HepG2 (cell line): ENCODE measurements around the gene MBLAC1. TPM values are rescaled to one million over a fixed set of nuclear protein-coding genes. Genes with fewer than 3 reads are reported as not detected.
A peak's percentile ranks its signal among the peaks of the same experiment; 100 is the strongest.

Experiments
- HNF4A ChIP-seq: sonication (generic); formaldehyde crosslinking; IDR thresholded peaks from 2 replicates; pipeline ENCODE4 v1.4.0; 2020; ENCODE audit warnings: missing genetic modification reagents
- JDP2 ChIP-seq: sonication (generic); formaldehyde crosslinking; IDR thresholded peaks from 2 replicates; pipeline ENCODE4 v1.8.1; 2022; ENCODE audit warnings: missing genetic modification reagents, borderline replicate concordance
- PAX8 ChIP-seq: sonication (generic); formaldehyde crosslinking; IDR thresholded peaks from 2 replicates; pipeline ENCODE4 v1.8.0; 2022; ENCODE audit warnings: mild to moderate bottlenecking, missing genetic modification reagents, borderline replicate concordance
- PRMT3 ChIP-seq: sonication (generic); formaldehyde crosslinking; IDR thresholded peaks from 2 replicates; pipeline ENCODE4 v1.8.1; 2022; ENCODE audit warnings: low read depth, mild to moderate bottlenecking, moderate library complexity, missing genetic modification reagents, borderline replicate concordance
- SAP130 ChIP-seq: IDR thresholded peaks from 2 replicates; pipeline ENCODE4 v1.6.1; 2016; ENCODE audit warnings: low read depth
- SNRNP70 ChIP-seq: fragments of 200-400 bp; formaldehyde crosslinking; IDR thresholded peaks from 2 replicates; pipeline ENCODE4 v1.6.1; 2017; ENCODE audit warnings: mild to moderate bottlenecking, low read depth, low read length, moderate library complexity
- SP1 ChIP-seq, 2 experiments: fragments of 450-650 bp in 1 of 2; sonication (generic) in 1 of 2; formaldehyde crosslinking in 1 of 2; IDR thresholded peaks; 2 replicates each; pipeline versions ENCODE4 v1.4.0 to v1.6.1; 2016 to 2020; ENCODE audit warnings: missing genetic modification reagents in 1 of 2
- TOPORS ChIP-seq: sonication (generic); formaldehyde crosslinking; IDR thresholded peaks from 2 replicates; pipeline ENCODE4 v1.8.0; 2023; ENCODE audit warnings: mild to moderate bottlenecking, missing genetic modification reagents
- TRIM22 ChIP-seq: fragments of 450-650 bp; IDR thresholded peaks from 2 replicates; pipeline ENCODE4 v1.6.1; 2017
- ZNF124 ChIP-seq: sonication (generic); formaldehyde crosslinking; IDR thresholded peaks from 2 replicates; pipeline ENCODE4 v1.4.0; 2020; ENCODE audit warnings: missing genetic modification reagents
- ZNF33B ChIP-seq: sonication (generic); formaldehyde crosslinking; IDR thresholded peaks from 2 replicates; pipeline ENCODE4 v1.5.1; 2020; ENCODE audit warnings: mild to moderate bottlenecking, missing genetic modification reagents
- ZNF34 ChIP-seq: sonication (generic); formaldehyde crosslinking; IDR thresholded peaks from 2 replicates; pipeline ENCODE4 v1.4.0; 2020; ENCODE audit warnings: mild to moderate bottlenecking, missing genetic modification reagents, borderline replicate concordance
- ZNF761 ChIP-seq: sonication (generic); formaldehyde crosslinking; conservative IDR thresholded peaks from 2 replicates; pipeline ENCODE4 v1.4.0; 2020; ENCODE audit warnings: mild to moderate bottlenecking, missing genetic modification reagents
- polyA plus RNA-seq, 8 experiments: library from polyadenylated mRNA; depleted of rRNA in 3 of 8; stranded (reverse) in 7 of 8; unstranded in 1 of 8; fragments of >200 nt; fragmentation: Illumina TruSeq in 4 of 8; extraction: Trizol in 4 of 8; gene quantifications; 2 replicates each; pipeline versions ENCODE4 v1.2.1 to v1.2.3, GENCODE V29; 2011 to 2016; ENCODE audit warnings: low read depth in 4 of 8, missing spikeins in 1 of 8, mixed read lengths in 1 of 8; ENCODE audit not compliant: insufficient read depth in 1 of 8
- total RNA-seq, 5 experiments: library from RNA; depleted of rRNA; stranded (reverse); fragments of >200 nt; fragmentation: Illumina TruSeq; extraction: Trizol; gene quantifications; 2 replicates each; pipeline ENCODE4 v1.2.3, GENCODE V29; 2016; ENCODE audit warnings: low read depth in 1 of 5
- TF ChIP-seq, protein P1 (sequence below): sonication (generic); formaldehyde crosslinking; IDR thresholded peaks from 2 replicates; pipeline ENCODE4 v1.4.0; 2020; ENCODE audit warnings: mild to moderate bottlenecking, missing genetic modification reagents
- TF ChIP-seq, protein P2 (sequence below): sonication (generic); formaldehyde crosslinking; IDR thresholded peaks from 2 replicates; pipeline ENCODE4 v1.8.0; 2022; ENCODE audit warnings: mild to moderate bottlenecking, missing genetic modification reagents, moderate library complexity
- TF ChIP-seq, protein P3 (sequence below): sonication (generic); formaldehyde crosslinking; IDR thresholded peaks from 2 replicates; pipeline ENCODE4 v1.4.0; 2020; ENCODE audit warnings: low read depth, missing genetic modification reagents

Gene MBLAC1
- total and polyA plus RNA-seq, 2 of the 13 experiments (the other 11 are each of a cell fraction or from before 2014, with no cell fraction given) = 0.79 to 2.1 TPM

GRCh38 chr7:100077205-100077604, 49.6 kb upstream of the MBLAC1 start (continued):
- TF ChIP-seq SP1 (IDR thresholded peaks at IDR 0.05) (no peak), SP1 (CRISPR knock-in tag; IDR thresholded peaks at IDR 0.05) (no peak), JDP2 (CRISPR knock-in tag) (no peak), PAX8 (CRISPR knock-in tag) (no peak), ZNF761 (CRISPR knock-in tag) (no peak), TOPORS (CRISPR knock-in tag) (no peak), TRIM22 (no peak), SNRNP70 (no peak), ZNF124 (CRISPR knock-in tag) (no peak), SAP130 (CRISPR knock-in tag) (peak; percentile 38; the same call in 1 of the 2 replicates), HNF4A (CRISPR knock-in tag) (peak; percentile 67), ZNF34 (CRISPR knock-in tag) (no peak), ZNF33B (no peak), PRMT3 (CRISPR knock-in tag) (no peak)
- TF ChIP-seq, protein P1, sequence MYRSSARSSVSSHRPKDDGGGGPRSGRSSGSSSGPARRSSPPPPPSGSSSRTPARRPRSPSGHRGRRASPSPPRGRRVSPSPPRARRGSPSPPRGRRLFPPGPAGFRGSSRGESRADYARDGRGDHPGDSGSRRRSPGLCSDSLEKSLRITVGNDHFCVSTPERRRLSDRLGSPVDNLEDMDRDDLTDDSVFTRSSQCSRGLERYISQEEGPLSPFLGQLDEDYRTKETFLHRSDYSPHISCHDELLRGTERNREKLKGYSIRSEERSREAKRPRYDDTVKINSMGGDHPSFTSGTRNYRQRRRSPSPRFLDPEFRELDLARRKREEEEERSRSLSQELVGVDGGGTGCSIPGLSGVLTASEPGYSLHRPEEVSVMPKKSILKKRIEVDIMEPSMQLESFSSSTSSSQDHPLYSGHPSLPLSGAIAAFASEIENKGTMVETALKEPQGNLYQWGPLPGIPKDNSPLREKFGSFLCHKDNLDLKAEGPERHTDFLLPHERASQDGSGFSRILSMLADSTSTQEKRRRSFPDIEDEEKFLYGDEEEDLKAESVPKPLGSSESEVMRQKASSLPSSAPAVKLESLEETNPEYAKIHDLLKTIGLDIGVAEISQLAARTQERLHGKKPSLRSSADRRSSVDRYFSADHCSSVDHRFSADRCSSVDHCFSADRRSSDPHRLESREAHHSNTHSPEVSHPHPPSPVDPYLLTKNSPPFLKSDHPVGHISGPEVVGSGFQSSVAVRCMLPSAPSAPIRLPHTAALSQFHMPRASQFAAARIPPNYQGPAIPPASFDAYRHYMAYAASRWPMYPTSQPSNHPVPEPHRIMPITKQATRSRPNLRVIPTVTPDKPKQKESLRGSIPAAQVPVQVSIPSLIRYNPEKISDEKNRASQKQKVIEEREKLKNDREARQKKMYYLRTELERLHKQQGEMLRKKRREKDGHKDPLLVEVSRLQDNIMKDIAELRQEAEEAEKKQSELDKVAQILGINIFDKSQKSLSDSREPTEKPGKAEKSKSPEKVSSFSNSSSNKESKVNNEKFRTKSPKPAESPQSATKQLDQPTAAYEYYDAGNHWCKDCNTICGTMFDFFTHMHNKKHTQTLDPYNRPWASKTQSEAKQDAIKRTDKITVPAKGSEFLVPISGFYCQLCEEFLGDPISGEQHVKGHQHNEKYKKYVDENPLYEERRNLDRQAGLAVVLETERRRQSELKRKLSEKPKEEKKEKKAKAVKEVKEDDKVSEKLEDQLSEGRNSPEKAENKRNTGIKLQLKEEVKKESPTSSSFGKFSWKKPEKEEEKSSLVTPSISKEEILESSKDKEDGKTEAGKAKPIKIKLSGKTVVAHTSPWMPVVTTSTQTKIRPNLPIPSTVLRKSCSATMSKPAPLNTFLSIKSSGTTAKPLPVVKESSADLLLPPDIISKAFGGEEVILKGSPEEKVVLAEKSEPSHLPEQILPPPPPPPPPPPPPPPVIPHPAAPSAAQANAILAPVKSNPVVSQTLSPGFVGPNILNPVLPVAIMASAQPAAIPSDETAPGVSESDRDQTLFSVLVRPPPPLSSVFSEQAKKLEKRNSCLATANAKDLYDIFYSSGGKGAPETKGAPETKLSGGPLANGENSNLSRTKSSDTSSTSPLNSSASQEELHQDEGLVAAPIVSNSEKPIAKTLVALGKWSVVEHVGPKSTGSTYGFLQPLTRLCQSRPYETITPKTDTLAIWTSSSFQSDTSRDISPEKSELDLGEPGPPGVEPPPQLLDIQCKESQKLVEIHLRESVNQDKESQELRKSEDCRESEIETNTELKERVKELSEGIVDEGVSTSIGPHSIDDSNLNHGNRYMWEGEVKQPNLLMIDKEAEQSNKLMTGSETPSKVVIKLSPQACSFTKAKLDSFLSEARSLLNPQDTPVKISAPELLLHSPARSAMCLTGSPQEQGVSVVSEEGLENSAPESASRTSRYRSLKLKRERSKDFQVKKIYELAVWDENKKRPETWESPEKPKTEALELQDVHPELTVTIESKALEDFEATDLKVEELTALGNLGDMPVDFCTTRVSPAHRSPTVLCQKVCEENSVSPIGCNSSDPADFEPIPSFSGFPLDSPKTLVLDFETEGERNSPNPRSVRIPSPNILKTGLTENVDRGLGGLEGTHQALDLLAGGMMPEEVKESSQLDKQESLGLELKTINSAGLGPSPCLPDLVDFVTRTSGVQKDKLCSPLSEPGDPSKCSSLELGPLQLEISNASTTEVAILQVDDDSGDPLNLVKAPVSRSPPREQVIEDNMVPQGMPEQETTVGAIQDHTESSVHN (CRISPR knock-in tag) = no peak
- TF ChIP-seq, protein P2, sequence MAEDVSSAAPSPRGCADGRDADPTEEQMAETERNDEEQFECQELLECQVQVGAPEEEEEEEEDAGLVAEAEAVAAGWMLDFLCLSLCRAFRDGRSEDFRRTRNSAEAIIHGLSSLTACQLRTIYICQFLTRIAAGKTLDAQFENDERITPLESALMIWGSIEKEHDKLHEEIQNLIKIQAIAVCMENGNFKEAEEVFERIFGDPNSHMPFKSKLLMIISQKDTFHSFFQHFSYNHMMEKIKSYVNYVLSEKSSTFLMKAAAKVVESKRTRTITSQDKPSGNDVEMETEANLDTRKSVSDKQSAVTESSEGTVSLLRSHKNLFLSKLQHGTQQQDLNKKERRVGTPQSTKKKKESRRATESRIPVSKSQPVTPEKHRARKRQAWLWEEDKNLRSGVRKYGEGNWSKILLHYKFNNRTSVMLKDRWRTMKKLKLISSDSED = no peak
- TF ChIP-seq, protein P3, sequence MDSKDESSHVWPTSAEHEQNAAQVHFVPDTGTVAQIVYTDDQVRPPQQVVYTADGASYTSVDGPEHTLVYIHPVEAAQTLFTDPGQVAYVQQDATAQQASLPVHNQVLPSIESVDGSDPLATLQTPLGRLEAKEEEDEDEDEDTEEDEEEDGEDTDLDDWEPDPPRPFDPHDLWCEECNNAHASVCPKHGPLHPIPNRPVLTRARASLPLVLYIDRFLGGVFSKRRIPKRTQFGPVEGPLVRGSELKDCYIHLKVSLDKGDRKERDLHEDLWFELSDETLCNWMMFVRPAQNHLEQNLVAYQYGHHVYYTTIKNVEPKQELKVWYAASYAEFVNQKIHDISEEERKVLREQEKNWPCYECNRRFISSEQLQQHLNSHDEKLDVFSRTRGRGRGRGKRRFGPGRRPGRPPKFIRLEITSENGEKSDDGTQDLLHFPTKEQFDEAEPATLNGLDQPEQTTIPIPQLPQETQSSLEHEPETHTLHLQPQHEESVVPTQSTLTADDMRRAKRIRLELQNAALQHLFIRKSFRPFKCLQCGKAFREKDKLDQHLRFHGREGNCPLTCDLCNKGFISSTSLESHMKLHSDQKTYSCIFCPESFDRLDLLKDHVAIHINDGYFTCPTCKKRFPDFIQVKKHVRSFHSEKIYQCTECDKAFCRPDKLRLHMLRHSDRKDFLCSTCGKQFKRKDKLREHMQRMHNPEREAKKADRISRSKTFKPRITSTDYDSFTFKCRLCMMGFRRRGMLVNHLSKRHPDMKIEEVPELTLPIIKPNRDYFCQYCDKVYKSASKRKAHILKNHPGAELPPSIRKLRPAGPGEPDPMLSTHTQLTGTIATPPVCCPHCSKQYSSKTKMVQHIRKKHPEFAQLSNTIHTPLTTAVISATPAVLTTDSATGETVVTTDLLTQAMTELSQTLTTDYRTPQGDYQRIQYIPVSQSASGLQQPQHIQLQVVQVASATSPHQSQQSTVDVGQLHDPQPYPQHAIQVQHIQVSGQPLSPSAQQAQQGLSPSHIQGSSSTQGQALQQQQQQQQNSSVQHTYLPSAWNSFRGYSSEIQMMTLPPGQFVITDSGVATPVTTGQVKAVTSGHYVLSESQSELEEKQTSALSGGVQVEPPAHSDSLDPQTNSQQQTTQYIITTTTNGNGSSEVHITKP (CRISPR knock-in tag) = no peak
